IPS-18a (cell line): ENCODE data around the gene VPS11.

Experiments used
- H3K27ac ChIP-seq: one replicate; pipeline ENCODE4 v1.5.1; 2013; ENCODE audit warnings: low read length
- H3K27me3 ChIP-seq: one replicate; pipeline ENCODE4 v1.6.1; 2013; ENCODE audit warnings: mild to moderate bottlenecking, low read length; ENCODE audit not compliant: control insufficient read depth, insufficient read depth
- H3K36me3 ChIP-seq: one replicate; pipeline ENCODE4 v1.6.1; 2013; ENCODE audit warnings: low read depth, low read length; ENCODE audit not compliant: control insufficient read depth
- H3K4me1 ChIP-seq: one replicate; pipeline ENCODE4 v1.6.1; 2013; ENCODE audit warnings: low read depth, low read length; ENCODE audit not compliant: control insufficient read depth
- H3K4me3 ChIP-seq: one replicate; pipeline ENCODE4 v1.5.1; 2013; ENCODE audit warnings: low read length
- H3K9ac ChIP-seq: one replicate; pipeline ENCODE4 v1.6.1; 2013; ENCODE audit warnings: mild to moderate bottlenecking, low read length, moderate library complexity
- H3K9me3 ChIP-seq: one replicate; pipeline ENCODE4 v1.6.1; 2013; ENCODE audit warnings: low read depth, low read length; ENCODE audit not compliant: control insufficient read depth

Gene VPS11

DNA sequence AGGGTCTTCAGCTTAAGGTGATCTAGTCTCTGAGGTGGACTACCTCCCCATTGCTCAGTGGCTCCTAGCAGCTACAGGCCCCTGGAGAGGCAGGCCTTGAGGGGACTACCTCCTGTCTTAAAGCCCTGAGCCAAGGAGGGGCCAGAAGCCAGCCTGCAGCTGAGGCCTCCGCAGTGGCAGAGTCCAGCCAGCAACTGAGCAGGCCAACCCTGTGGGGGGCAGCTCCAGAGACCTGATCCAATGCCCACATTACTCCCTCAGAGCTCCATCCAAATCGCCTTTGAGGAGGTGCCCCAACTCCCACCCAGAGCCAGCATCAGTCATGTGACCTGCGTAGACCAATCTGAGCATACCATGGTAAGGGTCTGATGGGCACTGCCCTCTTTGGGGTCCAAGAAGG is 42.2 kb downstream of the VPS11 start:
- H3K27ac ChIP-seq: no peak overlapping the region
- no peaks in the 10 kb centered on the region for H3K36me3 ChIP-seq

DNA sequence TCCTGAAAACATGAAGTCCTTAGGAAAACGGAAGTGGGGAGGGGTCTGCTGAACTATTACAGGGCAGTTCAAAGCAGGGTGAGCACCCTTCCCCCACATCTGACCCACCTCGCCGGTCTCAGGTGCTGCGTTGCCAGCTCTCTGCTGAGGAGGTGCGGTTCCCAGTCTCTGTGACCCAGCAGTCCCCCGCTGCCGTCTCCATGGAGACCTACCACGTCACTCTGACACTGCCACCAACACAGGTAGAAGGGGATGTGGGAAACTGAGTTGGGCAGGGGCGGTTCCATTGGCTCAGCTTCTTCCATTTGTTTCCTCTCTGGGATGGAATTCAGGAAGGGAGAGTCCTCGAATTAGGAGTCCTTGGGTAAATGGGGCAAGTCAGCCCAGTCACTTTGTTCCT is 42.8 kb downstream of the VPS11 start:
- Histone ChIP-seq H3K9ac (no peak overlapping the region), H3K36me3 (no peaks in the 10 kb centered on the region), H3K27ac (no peak overlapping the region), H3K4me3 (no peak overlapping the region), H3K9me3 (no peaks in the 10 kb centered on the region), H3K27me3 (peaks cover 19% of the 10 kb centered on the region), H3K4me1 (peaks cover 13% of the 10 kb centered on the region)

More for the DNA sequence above, 42.2 kb downstream of the VPS11 start:
- Histone ChIP-seq H3K9me3 (no peaks in the 10 kb centered on the region), H3K4me3 (no peak overlapping the region), H3K4me1 (peaks cover 13% of the 10 kb centered on the region), H3K27me3 (peaks cover 19% of the 10 kb centered on the region), H3K9ac (no peak overlapping the region)

DNA sequence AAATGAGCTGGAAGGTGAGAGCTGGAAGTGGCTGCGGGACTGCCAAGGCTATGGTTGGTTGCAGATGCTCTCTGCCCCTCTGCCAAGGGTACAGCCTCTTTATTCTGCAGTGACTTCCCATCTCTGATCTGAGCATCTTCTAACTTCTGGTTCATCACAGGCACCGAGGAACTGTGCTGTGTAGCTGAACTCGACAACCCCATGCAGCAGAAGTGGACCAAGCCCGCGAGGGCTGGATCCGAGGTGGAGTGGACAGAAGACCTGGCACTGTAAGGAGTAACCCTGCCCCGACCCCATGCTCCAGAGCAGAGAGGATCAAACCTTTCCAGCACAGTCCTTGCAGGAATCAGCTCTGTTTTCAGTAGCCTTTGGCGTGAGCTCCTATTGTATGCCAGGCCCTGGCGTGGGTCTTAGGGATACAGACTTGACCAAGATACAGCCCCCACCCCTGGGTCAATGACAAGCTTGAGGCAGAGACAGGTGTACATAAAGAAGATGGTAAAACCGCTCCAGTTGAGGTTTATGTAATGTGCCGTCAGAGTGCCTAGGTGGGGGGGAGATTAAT is 43.8 kb downstream of the VPS11 start:
- H3K27me3 ChIP-seq: peaks cover 19% of the 10 kb centered on the region

DNA sequence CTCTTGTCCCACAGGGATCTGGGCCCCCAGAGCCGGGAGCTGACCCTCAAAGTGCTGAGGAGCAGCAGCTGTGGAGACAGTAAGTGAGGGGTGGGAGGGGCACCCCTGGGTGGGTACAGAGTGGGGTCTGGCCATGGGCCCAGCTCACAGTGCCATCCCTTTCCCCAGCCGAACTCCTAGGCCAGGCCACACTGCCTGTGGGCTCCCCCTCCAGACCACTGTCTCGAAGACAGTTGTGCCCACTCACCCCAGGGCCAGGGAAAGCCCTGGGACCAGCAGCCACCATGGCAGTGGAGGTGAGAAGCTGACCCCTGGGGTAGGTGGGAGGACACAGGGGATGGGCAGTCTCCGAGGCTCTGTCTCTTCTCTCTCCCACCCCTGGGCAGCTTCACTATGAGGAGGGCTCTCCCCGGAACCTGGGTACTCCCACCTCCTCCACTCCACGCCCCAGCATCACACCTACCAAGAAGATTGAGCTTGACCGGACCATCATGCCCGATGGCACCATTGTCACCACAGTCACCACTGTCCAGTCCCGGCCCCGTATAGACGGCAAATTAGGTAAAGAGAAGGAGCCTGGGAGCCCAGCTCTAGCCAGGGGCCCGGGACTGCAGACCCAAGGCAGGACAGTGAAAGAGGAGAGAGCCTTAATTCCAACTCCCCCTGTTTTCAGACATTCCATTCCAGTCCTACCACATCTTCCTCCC is 44.8 kb downstream of the VPS11 start:
- H3K9ac ChIP-seq: no peak overlapping the region
- H3K9me3 ChIP-seq: no peaks in the 10 kb centered on the region
- no peaks in the 10 kb centered on the region for H3K36me3 ChIP-seq
- H3K27ac ChIP-seq: no peak overlapping the region
- peaks cover 18% of the 10 kb centered on the region for H3K27me3 ChIP-seq
- no peak overlapping the region for H3K4me3 ChIP-seq
- H3K4me1 ChIP-seq: peaks cover 6% of the 10 kb centered on the region

More for the DNA sequence above, 43.8 kb downstream of the VPS11 start:
- Histone ChIP-seq H3K9ac (no peak overlapping the region), H3K36me3 (no peaks in the 10 kb centered on the region), H3K4me1 (peaks cover 10% of the 10 kb centered on the region), H3K27ac (no peak overlapping the region), H3K4me3 (no peak overlapping the region), H3K9me3 (no peaks in the 10 kb centered on the region)

DNA sequence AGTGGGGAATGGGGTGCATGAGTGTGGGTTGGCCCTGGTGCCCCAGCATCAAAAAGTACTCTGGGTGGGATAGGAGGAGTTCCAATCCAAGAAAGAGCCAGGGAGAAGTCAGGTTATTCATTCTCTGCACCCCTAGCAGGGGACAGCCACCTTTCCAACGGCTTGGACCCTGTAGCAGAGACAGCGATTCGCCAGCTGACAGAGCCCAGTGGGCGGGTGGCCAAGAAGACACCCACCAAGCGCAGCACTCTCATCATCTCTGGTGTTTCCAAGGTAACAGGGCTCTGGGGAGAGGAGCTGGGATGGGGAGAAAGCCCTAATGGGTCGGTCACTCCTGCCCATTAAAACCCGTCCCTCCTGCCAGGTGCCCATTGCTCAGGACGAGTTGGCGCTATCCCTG is 46.1 kb downstream of the VPS11 start:
- H3K27me3 ChIP-seq: peaks cover 5% of the 10 kb centered on the region

DNA sequence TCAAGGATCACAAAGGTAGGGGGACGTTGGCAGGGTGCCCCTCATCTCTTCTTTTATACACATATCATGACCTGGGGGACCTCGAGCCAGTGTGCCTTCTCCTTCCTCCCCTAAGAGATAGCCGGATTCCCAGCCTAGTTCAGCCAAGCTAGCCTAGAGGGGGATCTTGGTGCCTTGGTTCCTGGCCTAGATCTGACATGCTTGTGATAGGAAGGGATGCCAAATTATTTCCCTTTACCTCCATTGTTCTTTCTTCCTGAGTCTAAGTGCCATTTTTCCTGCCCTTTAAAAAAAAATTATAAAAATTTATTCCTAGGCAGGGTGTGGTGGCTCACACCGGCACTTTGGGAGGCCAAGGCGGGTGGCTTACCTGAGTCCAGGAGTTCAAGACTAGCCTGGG is 46.7 kb downstream of the VPS11 start:
- no peak overlapping the region for H3K4me3 ChIP-seq
- no peaks in the 10 kb centered on the region for H3K9me3 ChIP-seq
- no peaks in the 10 kb centered on the region for H3K4me1 ChIP-seq
- no peaks in the 10 kb centered on the region for H3K27me3 ChIP-seq
- no peaks in the 10 kb centered on the region for H3K36me3 ChIP-seq
- H3K27ac ChIP-seq: no peak overlapping the region
- no peak overlapping the region for H3K9ac ChIP-seq

More for the DNA sequence above, 46.1 kb downstream of the VPS11 start:
- Histone ChIP-seq H3K4me1 (no peaks in the 10 kb centered on the region), H3K9ac (no peak overlapping the region), H3K4me3 (no peak overlapping the region), H3K36me3 (no peaks in the 10 kb centered on the region), H3K27ac (no peak overlapping the region), H3K9me3 (no peaks in the 10 kb centered on the region)

DNA sequence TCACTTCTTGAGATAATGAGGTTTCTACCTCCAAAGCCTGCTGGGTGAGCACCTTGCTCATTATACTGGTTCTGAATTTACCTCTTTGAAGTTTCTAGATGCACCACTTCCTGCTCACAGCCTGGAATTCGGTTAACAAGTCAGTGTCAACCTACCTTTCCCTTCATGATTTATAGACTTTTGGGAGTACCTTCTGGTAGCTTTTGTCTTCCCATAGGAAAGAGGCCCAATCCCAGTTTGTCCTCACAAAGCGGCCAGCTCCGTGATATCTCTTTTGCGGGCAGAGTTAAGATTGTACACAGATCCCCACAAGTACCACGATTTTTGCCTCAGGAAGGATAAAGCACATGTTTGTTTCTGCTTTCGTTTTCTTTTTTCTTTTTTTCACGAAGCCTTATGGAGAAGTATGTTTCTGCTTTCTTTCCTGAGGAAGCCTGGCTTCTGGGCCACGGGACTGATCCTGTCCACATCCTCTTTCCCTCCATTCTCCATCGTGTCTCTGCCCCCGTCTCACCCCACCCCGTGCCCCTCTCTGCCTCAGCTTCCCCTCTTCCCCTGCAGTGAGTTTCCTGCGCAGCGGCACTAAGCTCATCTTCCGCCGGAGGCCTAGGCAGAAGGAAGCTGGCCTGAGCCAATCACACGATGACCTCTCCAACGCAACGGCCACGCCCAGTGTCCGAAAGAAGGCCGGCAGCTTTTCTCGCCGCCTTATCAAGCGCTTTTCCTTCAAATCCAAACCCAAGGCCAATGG is 48.0 kb downstream of the VPS11 start:
- no peak overlapping the region for H3K27ac ChIP-seq

DNA sequence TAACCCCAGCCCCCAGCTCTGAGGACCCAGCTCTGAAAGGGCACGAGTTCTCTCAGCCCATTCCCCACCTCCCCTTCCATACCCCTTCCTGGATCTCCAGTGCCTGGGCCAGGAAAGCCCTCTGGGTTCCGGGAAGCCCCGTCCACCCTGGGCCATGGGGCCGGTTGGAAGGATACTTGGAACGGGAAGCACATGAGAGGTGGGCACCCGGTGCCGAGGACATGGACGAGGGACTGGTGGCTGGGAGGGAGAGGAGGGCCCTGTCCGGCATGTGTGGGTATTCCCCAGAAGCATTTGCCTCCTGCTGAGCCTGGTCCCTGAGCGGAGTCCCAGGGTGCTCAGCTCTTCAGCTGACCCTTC is 48.6 kb downstream of the VPS11 start:
- Histone ChIP-seq H3K36me3 (no peaks in the 10 kb centered on the region), H3K9me3 (no peaks in the 10 kb centered on the region), H3K27me3 (no peaks in the 10 kb centered on the region), H3K27ac (no peak overlapping the region), H3K4me1 (peaks cover 6% of the 10 kb centered on the region), H3K4me3 (no peak overlapping the region), H3K9ac (no peak overlapping the region)

More for the DNA sequence above, 48.0 kb downstream of the VPS11 start:
- Histone ChIP-seq H3K4me1 (peaks cover 3% of the 10 kb centered on the region), H3K36me3 (no peaks in the 10 kb centered on the region), H3K4me3 (no peak overlapping the region), H3K9ac (no peak overlapping the region), H3K9me3 (no peaks in the 10 kb centered on the region), H3K27me3 (no peaks in the 10 kb centered on the region)

DNA sequence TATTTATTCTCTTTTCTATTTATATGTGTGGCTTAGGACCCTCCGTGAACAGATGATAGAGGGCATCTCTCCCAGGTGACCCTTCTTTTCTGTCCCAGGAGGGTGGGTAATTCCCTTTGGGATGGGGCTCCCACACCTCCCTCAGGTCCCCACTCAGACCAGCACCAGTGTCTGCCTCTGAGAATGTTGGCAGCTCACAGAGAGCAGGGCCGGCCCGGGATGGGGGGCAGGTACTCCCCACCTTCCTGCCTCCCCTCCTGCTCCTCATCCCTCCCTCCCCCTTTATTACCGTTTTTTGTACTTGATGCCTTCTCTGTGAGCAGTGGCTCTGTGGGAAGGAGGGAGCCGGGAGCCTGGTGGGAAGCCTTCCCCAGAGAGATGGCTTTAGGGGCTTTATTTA is 49.0 kb downstream of the VPS11 start:
- Histone ChIP-seq H3K9me3 (no peaks in the 10 kb centered on the region), H3K36me3 (no peaks in the 10 kb centered on the region), H3K4me3 (no peak overlapping the region), H3K9ac (no peak overlapping the region), H3K27ac (no peak overlapping the region), H3K4me1 (peaks cover 6% of the 10 kb centered on the region), H3K27me3 (no peaks in the 10 kb centered on the region)

DNA sequence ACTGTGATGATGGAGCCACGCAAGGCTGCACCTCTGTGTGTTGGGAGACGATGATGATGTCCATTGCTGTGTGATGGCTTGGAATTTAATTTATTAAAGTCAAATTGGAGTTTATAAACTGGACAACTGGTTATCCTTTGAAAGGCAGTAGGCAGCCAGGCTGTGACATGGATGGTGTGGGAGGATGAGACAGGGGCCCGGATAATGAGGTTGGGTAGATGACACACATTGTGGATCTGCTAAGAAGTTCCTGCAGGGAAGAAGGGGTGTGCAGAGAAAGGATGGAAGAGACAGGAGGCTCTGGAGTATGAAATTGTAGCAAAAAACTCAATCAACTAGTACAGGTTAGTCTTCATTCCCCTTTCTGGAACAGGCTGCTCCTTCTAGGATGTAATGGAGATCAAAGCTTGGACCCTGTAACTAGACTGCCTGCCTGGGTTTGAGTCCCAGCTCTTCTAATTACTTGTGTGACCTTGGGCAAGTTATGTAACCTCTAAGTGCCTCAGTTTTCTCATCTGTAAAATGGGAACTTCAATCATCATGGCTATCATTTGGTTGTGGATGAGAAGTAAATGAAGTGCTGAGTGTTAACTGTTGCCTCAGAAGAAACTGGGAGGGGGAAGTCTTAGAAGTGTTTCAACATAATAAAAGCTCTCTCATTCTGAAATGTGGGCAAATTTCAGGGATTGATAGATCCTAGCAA is 49.5 kb downstream of the VPS11 start:
- Histone ChIP-seq H3K4me3 (no peak overlapping the region), H3K27ac (no peak overlapping the region), H3K9me3 (no peaks in the 10 kb centered on the region), H3K4me1 (peaks cover 6% of the 10 kb centered on the region), H3K36me3 (no peaks in the 10 kb centered on the region), H3K27me3 (no peaks in the 10 kb centered on the region), H3K9ac (no peak overlapping the region)

DNA sequence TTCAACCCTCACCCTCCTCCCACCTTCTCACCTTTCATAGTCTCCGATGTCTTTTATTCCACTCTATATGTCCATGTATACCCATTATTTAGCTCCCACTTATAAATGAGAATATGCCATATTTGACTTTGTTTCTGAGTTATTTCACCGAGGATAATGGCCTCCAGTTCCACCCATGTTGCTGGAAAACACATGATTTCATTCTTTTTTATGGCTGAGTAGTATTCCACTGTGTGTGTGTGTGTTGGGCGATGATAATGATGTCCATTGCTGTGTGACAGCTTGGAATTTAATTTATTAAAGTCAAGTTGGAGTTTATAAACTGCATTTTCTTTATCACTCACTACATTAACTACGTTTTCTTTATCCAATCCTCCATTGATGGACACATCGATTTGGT is 50.6 kb downstream of the VPS11 start:
- Histone ChIP-seq H3K36me3 (no peaks in the 10 kb centered on the region), H3K27me3 (no peaks in the 10 kb centered on the region), H3K4me3 (no peak overlapping the region), H3K9ac (no peak overlapping the region), H3K27ac (no peak overlapping the region), H3K4me1 (peaks cover 6% of the 10 kb centered on the region), H3K9me3 (no peaks in the 10 kb centered on the region)
